NCI-H1417 treated with DMSO at 0.1 percent for 48 hours (cell line): ENCODE data around the gene ASAP3.

ENCODE experiments used
- DNase-seq: peaks from one replicate; lab custom pipeline; 2025; lab: John Stamatoyannopoulos, UW

ASAP3 gene

GRCh38 chr1:23483321-23484252 is at the start of gene ASAP3:
Gene ASAP3 (minus strand): TSS chr1:23484179. CDS start chr1:23484133, 46 bp downstream.
- DNase-seq, result no peak

GRCh38 chr1:23533246-23534023 is 49.5 kb upstream of the ASAP3 start:
- no peak for DNase-seq

- no peak for DNase-seq
These were observed 47.6 kb upstream of the ASAP3 start for GRCh38 chr1:23531562-23532094.

- DNase-seq, result peak; percentile 70
These were observed 47.0 kb upstream of the ASAP3 start, which contains the start of gene E2F2 for GRCh38 chr1:23530747-23531561. Gene E2F2 (minus strand): TSS chr1:23531233. CDS start chr1:23530793, 440 bp downstream.

- DNase-seq, result no peak
These were observed 46.2 kb upstream of the ASAP3 start for GRCh38 chr1:23530087-23530746.

- no peak for DNase-seq
These were observed 45.4 kb upstream of the ASAP3 start for GRCh38 chr1:23529146-23530086.

GRCh38 chr1:23528250-23528978 is 44.4 kb upstream of the ASAP3 start:
- no peak for DNase-seq

GRCh38 chr1:23527900-23528249 is 43.9 kb upstream of the ASAP3 start:
- DNase-seq, result no peak

- DNase-seq, result no peak
These were observed 43.4 kb upstream of the ASAP3 start for GRCh38 chr1:23527366-23527765.

GRCh38 chr1:23526329-23527041 is 42.5 kb upstream of the ASAP3 start:
- no peak for DNase-seq

GRCh38 chr1:23525558-23526250 is 41.7 kb upstream of the ASAP3 start:
- DNase-seq, result no peak

GRCh38 chr1:23524716-23525401 is 40.9 kb upstream of the ASAP3 start:
- DNase-seq, result peak; percentile 42

- no peak for DNase-seq
These were observed 40.2 kb upstream of the ASAP3 start for GRCh38 chr1:23524163-23524562.

GRCh38 chr1:23522244-23522982 is 38.4 kb upstream of the ASAP3 start:
- DNase-seq, result no peak

GRCh38 chr1:23521588-23521987 is 37.6 kb upstream of the ASAP3 start:
- no peak for DNase-seq

GRCh38 chr1:23517581-23517980 is 33.6 kb upstream of the ASAP3 start:
- no peak for DNase-seq

GRCh38 chr1:23515905-23516304 is 31.9 kb upstream of the ASAP3 start:
- DNase-seq, result no peak
